ENCODE results near the gene HIPK3. TPM values are rescaled to one million over a fixed set of nuclear protein-coding genes. Genes with fewer than 3 reads are reported as not detected.

The HIPK3 gene
- 152 TPM for total RNA-seq

DNA sequence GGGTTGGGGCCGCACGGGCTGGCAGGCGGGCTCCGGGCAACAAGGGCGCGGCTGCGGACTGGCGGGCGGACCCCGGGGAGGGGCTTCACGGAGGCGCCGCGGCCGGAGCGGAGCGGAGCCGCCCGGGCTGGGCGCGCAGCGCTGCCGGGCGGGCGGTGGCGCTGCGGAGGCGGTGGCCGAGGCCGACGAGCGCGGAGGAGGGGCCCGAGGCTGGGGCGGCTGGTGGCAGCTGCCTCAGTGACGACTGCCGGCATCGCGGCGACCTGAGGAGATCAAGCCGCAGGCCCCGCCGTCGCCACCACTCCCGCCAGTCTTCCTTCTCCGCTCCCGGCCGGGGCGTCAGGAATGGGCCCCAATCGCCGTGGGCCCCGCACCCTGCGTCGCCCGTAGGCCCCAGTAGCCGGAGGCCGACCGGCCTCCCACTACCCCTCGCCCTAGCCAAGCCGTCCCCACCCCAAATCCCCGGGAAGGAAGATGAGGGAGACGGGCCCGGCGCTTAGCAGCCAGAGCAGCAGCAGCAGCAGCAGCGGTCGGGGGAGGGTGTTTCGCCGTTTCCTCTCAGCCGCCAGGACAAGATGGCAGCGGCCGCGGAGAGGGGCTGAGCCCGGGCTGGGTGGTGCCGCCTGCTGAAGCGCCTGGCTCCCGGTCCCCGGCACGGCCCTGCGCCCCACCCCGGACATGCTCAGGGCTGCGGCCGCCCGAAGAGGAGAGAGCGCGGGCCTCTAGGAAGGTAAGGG lies at the start of gene HIPK3:
Gene HIPK3, plus strand, starts transcription at position 222 of the 737 bp plus-strand sequence.

GRCh38 chr11:33375688-33376311 lies 118.6 kb downstream of the HIPK3 start, which contains the start of gene KIAA1549L:
Gene KIAA1549L, plus strand, starts transcription at chr11:33376108.

Other genes with a start within 250 kb of the HIPK3 start
- 4.7 TPM for gene DEPDC7, start 241.5 kb upstream of the HIPK3 start, total RNA-seq
- 73.2 TPM for gene TCP11L1, start 217.8 kb upstream of the HIPK3 start, total RNA-seq
- 86.1 TPM for gene CSTF3, start 95.9 kb upstream of the HIPK3 start, total RNA-seq
- gene KIAA1549L, start 118.7 kb downstream of the HIPK3 start, total RNA-seq = 93.9 TPM